ENCODE results near the gene STMN3.
A peak's percentile ranks its signal among the peaks of the same experiment; 100 is the strongest.

STMN3 gene

DNA sequence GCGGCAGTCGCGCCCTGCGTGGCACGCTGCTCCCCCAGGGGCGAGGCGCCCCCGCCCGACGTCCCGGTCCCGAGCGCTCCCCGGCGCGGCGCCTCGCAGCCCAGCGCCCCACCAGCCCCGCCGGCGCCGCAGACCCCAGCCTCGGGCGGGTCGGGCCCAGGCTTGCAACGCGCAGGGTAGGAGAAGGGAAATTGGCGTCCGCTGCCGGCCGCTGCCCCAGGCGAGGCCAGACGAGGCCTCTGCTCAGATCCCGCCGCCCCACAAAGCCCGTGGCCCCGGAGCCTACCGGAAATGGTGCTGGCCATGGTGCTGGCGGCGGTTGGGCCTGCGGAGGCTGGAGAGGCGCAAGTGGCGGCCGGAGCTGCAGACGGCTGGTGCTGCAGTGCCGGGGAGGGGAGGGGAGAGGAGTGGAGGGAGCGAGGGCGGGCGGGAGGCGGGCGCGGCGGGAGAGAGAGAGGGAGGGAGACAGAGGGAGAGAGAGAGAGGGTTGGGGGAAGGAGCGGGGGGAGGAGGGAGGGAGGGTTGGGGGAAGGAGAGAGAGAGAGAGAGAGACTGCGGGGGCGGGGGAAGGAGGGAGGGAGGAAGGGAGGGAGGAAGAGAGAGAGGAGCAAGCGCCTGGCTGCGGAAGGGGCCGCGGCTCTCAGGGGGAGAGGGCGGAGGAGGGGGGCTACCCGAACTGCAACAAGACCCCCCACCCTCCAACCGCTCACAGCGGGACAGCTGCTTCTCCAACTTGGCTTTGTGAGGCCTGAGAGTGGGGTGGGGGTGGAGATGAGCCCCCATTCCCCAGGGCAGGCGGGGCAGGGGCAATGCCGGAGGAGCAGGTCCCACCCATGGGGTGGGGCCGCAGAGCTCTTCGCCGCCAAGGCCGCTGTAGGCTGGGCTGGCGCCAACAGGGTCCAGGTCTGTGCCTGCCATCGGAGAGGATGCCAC is at the start of gene STMN3:
TSS of gene STMN3 (minus strand) at position 384 of the 933 bp plus-strand sequence. CDS start at position 305, 79 bp downstream.
- CTCF ChIA-PET = no interaction called here
- peak; percentile 80 for DNase-seq (ENCODE audit: extremely low spot score)
- POLR2A ChIA-PET = interaction anchor here (0.7 to 2.0 kb wide), 12 partner anchors 9 to 212 kb away, joined by 3 to 14 read pairs (median 4); partner anchors contain the start of genes ARFRP1, GMEB2, TPD52L2 and ZGPAT
- TF ChIP-seq NFRKB (IDR thresholded peaks at IDR 0.05) = no peak
- no peak for TF ChIP-seq SP1 (IDR thresholded peaks at IDR 0.05)
- TF ChIP-seq FOXM1 (IDR thresholded peaks at IDR 0.05; ENCODE audit: borderline replicate concordance) = no peak
- TF ChIP-seq ELF4 (IDR thresholded peaks at IDR 0.05) = no peak
- TF ChIP-seq HDGF (IDR thresholded peaks at IDR 0.05; ENCODE audit: borderline replicate concordance) = peak; percentile 67; the same call in 1 of the 2 replicates

DNA sequence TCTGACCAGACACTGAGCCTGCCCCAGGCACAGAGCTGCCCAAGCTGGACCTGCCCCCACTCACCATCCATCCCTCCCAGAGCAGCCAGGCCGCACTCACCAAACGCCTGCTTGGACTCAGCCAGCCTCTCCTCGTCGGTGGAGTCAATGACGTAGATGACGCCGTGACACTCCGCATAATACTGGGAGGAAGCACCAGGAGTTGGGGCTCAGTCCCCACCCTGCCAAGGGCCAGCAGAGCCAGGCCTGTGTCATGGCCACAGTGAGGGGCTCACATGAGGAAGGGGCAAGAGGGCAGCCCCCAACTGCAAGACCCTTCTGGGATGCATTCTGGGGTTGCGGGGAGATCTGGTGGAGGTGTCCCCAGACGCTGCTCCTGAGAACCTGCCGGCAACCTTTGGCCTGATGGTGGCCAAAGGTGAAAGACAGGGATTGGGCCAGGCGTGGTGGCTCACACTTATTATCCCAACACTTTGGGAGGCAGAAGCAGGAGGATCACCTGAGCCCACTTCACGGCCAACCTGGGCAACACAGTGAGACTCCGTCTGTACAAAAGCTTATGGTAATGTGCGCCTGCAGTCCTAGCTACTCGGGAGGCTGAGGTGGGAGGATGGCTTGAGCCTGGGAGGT is 48.9 kb upstream of the STMN3 start:
- CTCF ChIA-PET = no interaction called here
- peak; percentile 4 for DNase-seq (ENCODE audit: extremely low spot score)
- TF ChIP-seq ZNF384 (IDR thresholded peaks at IDR 0.05) (no peak), BHLHE40 (IDR thresholded peaks at IDR 0.05; ENCODE audit: borderline replicate concordance) (no peak), PKNOX1 (IDR thresholded peaks at IDR 0.05) (no peak), LEF1 (IDR thresholded peaks at IDR 0.05; ENCODE audit: borderline replicate concordance) (no peak), ARNT (IDR thresholded peaks at IDR 0.05) (no peak), L3MBTL2 (conservative IDR thresholded peaks at IDR 0.05) (no peak), SUZ12 (IDR thresholded peaks at IDR 0.05) (no peak), NFRKB (IDR thresholded peaks at IDR 0.05) (no peak), FOXA1 (IDR thresholded peaks at IDR 0.05) (no peak), ELF4 (IDR thresholded peaks at IDR 0.05) (no peak), FOXK2 (IDR thresholded peaks at IDR 0.05) (no peak), HDGF (IDR thresholded peaks at IDR 0.05; ENCODE audit: borderline replicate concordance) (no peak), SP1 (IDR thresholded peaks at IDR 0.05) (no peak)
- POLR2A ChIA-PET = interaction anchor here (1.5 kb wide), 1 partner anchor 8 kb away, joined by 5 read pairs; no protein-coding TSS in a partner anchor

DNA sequence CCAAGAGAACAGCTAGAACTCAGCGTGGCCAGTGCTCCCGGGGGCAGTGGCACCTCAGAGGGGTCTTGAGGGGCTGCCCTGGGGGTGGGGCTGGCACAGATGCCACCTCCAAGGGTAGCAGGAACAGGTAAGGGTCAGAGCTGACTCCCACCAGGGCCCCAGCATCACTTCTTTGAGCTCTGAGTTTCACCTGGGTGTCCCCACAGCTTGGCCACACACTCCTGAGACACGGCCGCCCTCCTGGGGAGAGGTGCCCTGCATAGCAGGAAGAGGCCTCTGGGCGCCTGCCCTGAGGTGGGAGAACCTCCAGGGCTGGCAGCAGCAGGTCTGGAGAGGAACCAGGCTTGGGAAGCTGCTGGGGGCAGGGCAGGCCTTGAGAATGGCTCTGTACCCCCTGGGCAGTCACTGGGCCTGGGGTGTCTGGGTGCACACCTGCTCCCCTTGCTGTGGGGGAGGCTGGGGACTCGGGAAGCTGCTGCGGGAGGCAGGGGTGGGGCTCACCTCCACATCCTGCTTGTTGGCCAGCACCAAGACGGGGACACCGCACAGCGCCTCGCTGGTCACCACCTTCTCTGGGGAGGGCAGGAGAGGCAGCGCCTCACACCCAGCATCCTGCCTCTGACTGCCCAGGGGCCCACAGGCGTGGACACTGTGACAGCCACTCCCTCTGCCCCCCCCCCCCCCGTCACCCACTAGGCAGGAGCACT is 48.3 kb upstream of the STMN3 start:
- DNase-seq (ENCODE audit: extremely low spot score) = peak; percentile 4
- ChIA-PET CTCF (no interaction called here), POLR2A (interaction anchor here (1.0 kb wide), 1 partner anchor 48 kb away, joined by 3 read pairs; the partner anchor contains the start of gene STMN3)
- no peak for TF ChIP-seq FOXK2 (IDR thresholded peaks at IDR 0.05)
- TF ChIP-seq FOXA1 (IDR thresholded peaks at IDR 0.05) = no peak
- no peak for TF ChIP-seq CTBP1 (IDR thresholded peaks at IDR 0.05; ENCODE audit: borderline replicate concordance)
- no peak for TF ChIP-seq LEF1 (IDR thresholded peaks at IDR 0.05; ENCODE audit: borderline replicate concordance)
- no peak for TF ChIP-seq BHLHE40 (IDR thresholded peaks at IDR 0.05; ENCODE audit: borderline replicate concordance)

GRCh38 chr20:63701051-63701328 is 47.8 kb upstream of the STMN3 start:
- POLR2A ChIA-PET = interaction anchor here (1.0 kb wide), 1 partner anchor 48 kb away, joined by 3 read pairs; the partner anchor contains the start of gene STMN3
- no peak for TF ChIP-seq TARDBP (IDR thresholded peaks at IDR 0.05)
- TF ChIP-seq FOXA1 (IDR thresholded peaks at IDR 0.05) = no peak
- TF ChIP-seq SUZ12 (IDR thresholded peaks at IDR 0.05) = no peak
- no peak for TF ChIP-seq PKNOX1 (IDR thresholded peaks at IDR 0.05)
- no peak for TF ChIP-seq FOXM1 (IDR thresholded peaks at IDR 0.05; ENCODE audit: borderline replicate concordance)
- CTCF ChIA-PET = no interaction called here
- DNase-seq (ENCODE audit: extremely low spot score) = peak; percentile 4

DNA sequence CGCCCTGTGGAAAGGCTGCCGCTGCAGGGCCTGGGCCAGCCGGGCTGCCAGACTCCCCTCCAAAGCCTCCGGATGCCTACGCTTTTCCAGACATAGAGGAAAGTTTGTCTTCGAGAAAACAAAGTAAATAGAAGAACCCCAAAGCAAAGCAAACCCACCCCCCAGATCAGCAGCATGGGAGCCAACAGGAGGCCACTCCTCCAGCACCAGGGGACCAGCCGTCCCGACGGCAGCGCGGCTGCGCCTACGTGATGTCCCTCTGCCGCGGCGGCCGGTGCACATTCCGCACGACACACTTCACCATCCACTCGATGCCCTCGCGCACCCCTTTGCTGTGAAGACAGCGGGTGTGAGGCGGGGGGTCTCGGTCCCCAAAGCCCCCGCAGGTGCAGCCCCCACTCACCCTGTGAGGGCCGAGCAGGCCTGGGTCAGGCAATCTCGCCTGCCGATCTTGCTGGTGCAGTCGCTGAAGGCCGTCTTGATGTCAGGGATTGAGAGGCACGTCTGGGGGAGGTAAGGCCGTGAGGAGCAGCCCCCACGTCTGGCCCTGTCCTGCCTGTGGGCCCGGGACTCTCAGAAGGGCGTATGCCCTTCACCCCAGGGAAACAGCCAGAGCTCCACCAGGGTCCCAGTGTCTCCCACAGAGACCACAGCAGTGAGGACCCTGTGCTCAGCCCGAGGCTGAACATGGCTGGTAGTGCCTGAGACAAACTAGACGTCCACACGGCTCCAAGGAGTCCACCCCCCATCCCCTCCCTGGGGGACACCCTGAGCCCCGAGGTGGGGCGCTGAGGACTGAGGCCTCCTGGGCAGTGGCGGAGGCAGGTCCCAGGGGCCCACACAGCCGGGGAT is 47.2 kb upstream of the STMN3 start:
- DNase-seq (ENCODE audit: extremely low spot score) = peak; percentile 7
- ChIA-PET POLR2A (interaction anchor here (1.0 kb wide), 1 partner anchor 47 kb away, joined by 3 read pairs; the partner anchor contains the start of gene STMN3), CTCF (no interaction called here)
- TF ChIP-seq SP1 (IDR thresholded peaks at IDR 0.05) = no peak
- no peak for TF ChIP-seq FOXM1 (IDR thresholded peaks at IDR 0.05; ENCODE audit: borderline replicate concordance)
- TF ChIP-seq PKNOX1 (IDR thresholded peaks at IDR 0.05) = no peak
- no peak for TF ChIP-seq ELF4 (IDR thresholded peaks at IDR 0.05)
- TF ChIP-seq CTBP1 (IDR thresholded peaks at IDR 0.05; ENCODE audit: borderline replicate concordance) = no peak
- TF ChIP-seq ZNF384 (IDR thresholded peaks at IDR 0.05) = no peak
- TF ChIP-seq ARNT (IDR thresholded peaks at IDR 0.05) = no peak
- no peak for TF ChIP-seq NFRKB (IDR thresholded peaks at IDR 0.05)
- TF ChIP-seq FOXK2 (IDR thresholded peaks at IDR 0.05) = no peak
- TF ChIP-seq LEF1 (IDR thresholded peaks at IDR 0.05; ENCODE audit: borderline replicate concordance) = no peak
- no peak for TF ChIP-seq FOXA1 (IDR thresholded peaks at IDR 0.05)
- no peak for TF ChIP-seq BHLHE40 (IDR thresholded peaks at IDR 0.05; ENCODE audit: borderline replicate concordance)
- no peak for TF ChIP-seq HDGF (IDR thresholded peaks at IDR 0.05; ENCODE audit: borderline replicate concordance)
- TF ChIP-seq L3MBTL2 (conservative IDR thresholded peaks at IDR 0.05) = no peak
- no peak for TF ChIP-seq TARDBP (IDR thresholded peaks at IDR 0.05)
- no peak for TF ChIP-seq SUZ12 (IDR thresholded peaks at IDR 0.05)
